ENCODE data around the gene EXOG. TPM values are rescaled to one million over a fixed set of nuclear protein-coding genes. Genes with fewer than 3 reads are reported as not detected.

EXOG gene
- total RNA-seq, 1 experiment from 2014 or later, result 13.7 TPM

GRCh38 chr3:38453075-38453912, 42.8 kb upstream of the EXOG start, which contains the start of gene ACVR2B (continued):
- TF ChIP-seq AR (CRISPR knock-in tag; IDR thresholded peaks at IDR 0.05), result no peak
- 0 out of 2 replicates have a peak, but pooled peaks have one; percentile 5 for TF ChIP-seq GTF2I (CRISPR knock-in tag; conservative IDR thresholded peaks at IDR 0.05)
- peak; percentile 21; the same call in 1 of the 2 replicates for TF ChIP-seq ARID4B (CRISPR knock-in tag; IDR thresholded peaks at IDR 0.05; ENCODE audit: borderline replicate concordance)
- TF ChIP-seq KAT7 (CRISPR knock-in tag; IDR thresholded peaks at IDR 0.05; ENCODE audit: borderline replicate concordance), result no peak
- no peak for TF ChIP-seq ZNF121 (CRISPR knock-in tag; IDR thresholded peaks at IDR 0.05)

GRCh38 chr3:38453913-38454177, 42.3 kb upstream of the EXOG start:
- POLR2A ChIA-PET, result no interaction called here
- no peaks in the 10 kb centered on the region; the same call in 1 of the 2 replicates for H3K27me3 Mint-ChIP-seq (ENCODE audit: low read depth)
- peaks cover 6% of the 10 kb centered on the region for H3K36me3 Mint-ChIP-seq
- H3K27ac Mint-ChIP-seq, result no peak overlapping the region
- TF ChIP-seq PRRX2 (CRISPR knock-in tag; IDR thresholded peaks at IDR 0.05) (0 out of 2 replicates have a peak, but pooled peaks have one; percentile 28), GTF2I (CRISPR knock-in tag; conservative IDR thresholded peaks at IDR 0.05) (no peak)
- peak overlapping the region; percentile 80 for H3K4me3 Mint-ChIP-seq
- H3K9me3 Mint-ChIP-seq, result peaks cover 13% of the 10 kb centered on the region
- CTCF ChIA-PET, result interaction anchor here (1.4 to 1.6 kb wide), 3 partner anchors 42 to 457 kb away, joined by 3 to 20 read pairs (median 4); partner anchors contain the start of genes EXOG and XYLB
- DNase-seq (ENCODE audit: low spot score), result no peak
- peaks cover 36% of the 10 kb centered on the region for H3K4me1 Mint-ChIP-seq
- ATAC-seq, result no peak

GRCh38 chr3:38454178-38454883, 41.8 kb upstream of the EXOG start:
- Mint-ChIP-seq H3K4me3 (peak overlapping the region; percentile 98), H3K27ac (peak overlapping the region; percentile 98), H3K9me3 (peaks cover 13% of the 10 kb centered on the region), H3K36me3 (peaks cover 6% of the 10 kb centered on the region), H3K27me3 (ENCODE audit: low read depth) (no peaks in the 10 kb centered on the region; the same call in 1 of the 2 replicates), H3K4me1 (peaks cover 40% of the 10 kb centered on the region)
- ChIA-PET POLR2A (interaction anchor here (0.6 to 1.6 kb wide), 2 partner anchors 15 to 31 kb away, joined by 4 to 5 read pairs; no protein-coding TSS in a partner anchor), CTCF (interaction anchor here (1.1 to 2.4 kb wide), 2 partner anchors 107 to 318 kb away, joined by 3 to 13 read pairs; partner anchors contain the start of genes ACAA1 and XYLB)
- DNase-seq (ENCODE audit: low spot score), result peak; percentile 31
- no peak; the same call in 1 of the 2 replicates for ATAC-seq
- TF ChIP-seq, protein P1, sequence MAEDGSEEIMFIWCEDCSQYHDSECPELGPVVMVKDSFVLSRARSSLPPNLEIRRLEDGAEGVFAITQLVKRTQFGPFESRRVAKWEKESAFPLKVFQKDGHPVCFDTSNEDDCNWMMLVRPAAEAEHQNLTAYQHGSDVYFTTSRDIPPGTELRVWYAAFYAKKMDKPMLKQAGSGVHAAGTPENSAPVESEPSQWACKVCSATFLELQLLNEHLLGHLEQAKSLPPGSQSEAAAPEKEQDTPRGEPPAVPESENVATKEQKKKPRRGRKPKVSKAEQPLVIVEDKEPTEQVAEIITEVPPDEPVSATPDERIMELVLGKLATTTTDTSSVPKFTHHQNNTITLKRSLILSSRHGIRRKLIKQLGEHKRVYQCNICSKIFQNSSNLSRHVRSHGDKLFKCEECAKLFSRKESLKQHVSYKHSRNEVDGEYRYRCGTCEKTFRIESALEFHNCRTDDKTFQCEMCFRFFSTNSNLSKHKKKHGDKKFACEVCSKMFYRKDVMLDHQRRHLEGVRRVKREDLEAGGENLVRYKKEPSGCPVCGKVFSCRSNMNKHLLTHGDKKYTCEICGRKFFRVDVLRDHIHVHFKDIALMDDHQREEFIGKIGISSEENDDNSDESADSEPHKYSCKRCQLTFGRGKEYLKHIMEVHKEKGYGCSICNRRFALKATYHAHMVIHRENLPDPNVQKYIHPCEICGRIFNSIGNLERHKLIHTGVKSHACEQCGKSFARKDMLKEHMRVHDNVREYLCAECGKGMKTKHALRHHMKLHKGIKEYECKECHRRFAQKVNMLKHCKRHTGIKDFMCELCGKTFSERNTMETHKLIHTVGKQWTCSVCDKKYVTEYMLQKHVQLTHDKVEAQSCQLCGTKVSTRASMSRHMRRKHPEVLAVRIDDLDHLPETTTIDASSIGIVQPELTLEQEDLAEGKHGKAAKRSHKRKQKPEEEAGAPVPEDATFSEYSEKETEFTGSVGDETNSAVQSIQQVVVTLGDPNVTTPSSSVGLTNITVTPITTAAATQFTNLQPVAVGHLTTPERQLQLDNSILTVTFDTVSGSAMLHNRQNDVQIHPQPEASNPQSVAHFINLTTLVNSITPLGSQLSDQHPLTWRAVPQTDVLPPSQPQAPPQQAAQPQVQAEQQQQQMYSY (CRISPR knock-in tag; IDR thresholded peaks at IDR 0.05), result no peak
- TF ChIP-seq JUN (CRISPR knock-in tag; IDR thresholded peaks at IDR 0.05) (no peak), NR2C2 (CRISPR knock-in tag; IDR thresholded peaks at IDR 0.05) (0 out of 2 replicates have a peak, but pooled peaks have one; percentile 18), NFYB (CRISPR knock-in tag; conservative IDR thresholded peaks at IDR 0.05; ENCODE audit: low read depth) (no peak), IRF2 (CRISPR knock-in tag; IDR thresholded peaks at IDR 0.05; ENCODE audit: borderline replicate concordance, low read depth) (no peak), ZNF423 (CRISPR knock-in tag; IDR thresholded peaks at IDR 0.05) (no peak), ZNF416 (CRISPR knock-in tag; IDR thresholded peaks at IDR 0.05) (0 out of 2 replicates have a peak, but pooled peaks have one; percentile 6), ZNF263 (CRISPR knock-in tag; IDR thresholded peaks at IDR 0.05; ENCODE audit: low read depth) (no peak), FOXP1 (CRISPR knock-in tag; IDR thresholded peaks at IDR 0.05; ENCODE audit: borderline replicate concordance) (0 out of 2 replicates have a peak, but pooled peaks have one; percentile 34), HMGXB4 (CRISPR knock-in tag; IDR thresholded peaks at IDR 0.05) (no peak; the same call in 1 of the 2 replicates), NFE2L1 (CRISPR knock-in tag; IDR thresholded peaks at IDR 0.05) (no peak)

All from WTC11 (cell line).